Neural cell (in vitro differentiated cells): ENCODE results near the gene IL22RA2. TPM values are rescaled to one million over a fixed set of nuclear protein-coding genes. Genes with fewer than 3 reads are reported as not detected.

Experiments used
- H2AFZ ChIP-seq: fragments of 200-600, 300-800 bp; sonication (generic), shearing (Covaris generic); 2 replicates; pipeline ENCODE4 v1.6.0; 2014; ENCODE audit warnings: low read depth, mild to moderate bottlenecking, antibody characterized with exemption, low read length, moderate library complexity
- H3F3A ChIP-seq: fragments of 200-600 bp; shearing (Covaris generic); 2 replicates; pipeline ENCODE4 v1.6.1; 2016; ENCODE audit warnings: mild to moderate bottlenecking, moderate library complexity, mixed read lengths, antibody characterized with exemption, low read length; ENCODE audit not compliant: insufficient read depth, poor library complexity, severe bottlenecking
- H3K27ac ChIP-seq: fragments of 200-600, 300-800 bp; sonication (generic), shearing (Covaris generic); 2 replicates; pipeline ENCODE4 v1.5.1; 2014; ENCODE audit warnings: mild to moderate bottlenecking, low read length, moderate library complexity
- H3K27me3 ChIP-seq: fragments of 300-800, 200-600 bp; sonication (generic), shearing (Covaris generic); 2 replicates; pipeline ENCODE4 v1.6.0; 2014; ENCODE audit warnings: mild to moderate bottlenecking, low read depth, low read length, moderate library complexity; ENCODE audit not compliant: insufficient read depth
- H3K36me3 ChIP-seq: fragments of 300-800, 200-600 bp; sonication (generic), shearing (Covaris generic); 2 replicates; pipeline ENCODE4 v1.5.1; 2014; ENCODE audit warnings: mild to moderate bottlenecking, antibody characterized with exemption, low read length, moderate library complexity; ENCODE audit not compliant: insufficient read depth
- H3K4me2 ChIP-seq: fragments of 300-800, 200-600 bp; sonication (generic), shearing (Covaris generic); 2 replicates; pipeline ENCODE4 v1.6.0; 2014; ENCODE audit warnings: mild to moderate bottlenecking, low read length
- H3K4me3 ChIP-seq: fragments of 300-800, 200-600 bp; sonication (generic), shearing (Covaris generic); 2 replicates; pipeline ENCODE4 v1.5.1; 2014; ENCODE audit warnings: mild to moderate bottlenecking, low read length, moderate library complexity
- H3K79me2 ChIP-seq: fragments of 200-600 bp; shearing (Covaris generic); replicated peaks from 2 replicates; pipeline ENCODE4 v1.6.0; 2014; ENCODE audit warnings: mild to moderate bottlenecking, low read length, moderate library complexity; ENCODE audit not compliant: insufficient read depth
- H3K9ac ChIP-seq: fragments of 300-800, 200-600 bp; sonication (generic), shearing (Covaris generic); 2 replicates; pipeline ENCODE4 v1.6.1; 2016; ENCODE audit warnings: mild to moderate bottlenecking, low read length, mixed read lengths
- H3K9me2 ChIP-seq: fragments of 200-600 bp; shearing (Covaris generic); 2 replicates; pipeline ENCODE4 v1.6.1; 2016; ENCODE audit warnings: mild to moderate bottlenecking, low read length, mixed read lengths; ENCODE audit not compliant: insufficient read depth
- H3K9me3 ChIP-seq: fragments of 200-600, 300-800 bp; sonication (generic), shearing (Covaris generic); 2 replicates; pipeline ENCODE4 v1.6.1; 2016; ENCODE audit warnings: mild to moderate bottlenecking, mixed run types, low read length, moderate library complexity, mixed read lengths
- H4K20me1 ChIP-seq: fragments of 200-600 bp; shearing (Covaris generic); 2 replicates; pipeline ENCODE4 v1.6.1; 2016; ENCODE audit warnings: mild to moderate bottlenecking, mixed run types; ENCODE audit not compliant: insufficient read depth
- EP300 ChIP-seq: fragments of 450-650 bp; conservative IDR thresholded peaks from 2 replicates; pipeline ENCODE4 v1.6.1; 2014; ENCODE audit warnings: antibody characterized with exemption, mild to moderate bottlenecking, moderate library complexity; ENCODE audit not compliant: poor library complexity, severe bottlenecking
- EZH2 ChIP-seq: fragments of 200-600, 300-800 bp; shearing (Covaris generic), sonication (generic); IDR thresholded peaks from 2 replicates; pipeline ENCODE4 v1.6.1; 2014; ENCODE audit warnings: antibody characterized with exemption, low read length, borderline replicate concordance, mild to moderate bottlenecking; ENCODE audit not compliant: insufficient read depth, poor library complexity, severe bottlenecking
- MXI1 ChIP-seq: fragments of 450-650 bp; conservative IDR thresholded peaks from 2 replicates; pipeline ENCODE4 v1.6.1; 2014; ENCODE audit warnings: antibody characterized with exemption, mild to moderate bottlenecking; ENCODE audit not compliant: poor library complexity, severe bottlenecking
- POLR2AphosphoS5 ChIP-seq: IDR thresholded peaks from 2 replicates; pipeline ENCODE4 v1.6.1; 2012
- RAD21 ChIP-seq: fragments of 450-650 bp; conservative IDR thresholded peaks from 2 replicates; pipeline ENCODE4 v1.6.1; 2014; ENCODE audit warnings: antibody characterized with exemption, mild to moderate bottlenecking, moderate library complexity
- SMC3 ChIP-seq: fragments of 450-650 bp; conservative IDR thresholded peaks from 2 replicates; pipeline ENCODE4 v1.6.1; 2014; ENCODE audit warnings: antibody characterized with exemption, mild to moderate bottlenecking, moderate library complexity; ENCODE audit not compliant: poor library complexity
- TAF1 ChIP-seq: IDR thresholded peaks from 2 replicates; pipeline ENCODE4 v1.6.1; 2012; ENCODE audit warnings: low read depth
- polyA plus RNA-seq: library from polyadenylated mRNA; depleted of rRNA; stranded (reverse); fragments of >200 nt; gene quantifications from 2 replicates; pipeline ENCODE4 v1.2.3, GENCODE V29; 2014
- TF ChIP-seq, protein P1 (sequence below): IDR thresholded peaks from 2 replicates; pipeline ENCODE4 v1.6.1; 2012; ENCODE audit warnings: borderline replicate concordance
- TF ChIP-seq, protein P2 (sequence below): fragments of 450-650 bp; IDR thresholded peaks from 2 replicates; pipeline ENCODE4 v1.5.1; 2014; ENCODE audit warnings: antibody characterized with exemption, mild to moderate bottlenecking, moderate library complexity; ENCODE audit not compliant: poor library complexity, severe bottlenecking

Gene IL22RA2
- polyA plus RNA-seq, 1 donor from 2014 or later, result not detected

DNA sequence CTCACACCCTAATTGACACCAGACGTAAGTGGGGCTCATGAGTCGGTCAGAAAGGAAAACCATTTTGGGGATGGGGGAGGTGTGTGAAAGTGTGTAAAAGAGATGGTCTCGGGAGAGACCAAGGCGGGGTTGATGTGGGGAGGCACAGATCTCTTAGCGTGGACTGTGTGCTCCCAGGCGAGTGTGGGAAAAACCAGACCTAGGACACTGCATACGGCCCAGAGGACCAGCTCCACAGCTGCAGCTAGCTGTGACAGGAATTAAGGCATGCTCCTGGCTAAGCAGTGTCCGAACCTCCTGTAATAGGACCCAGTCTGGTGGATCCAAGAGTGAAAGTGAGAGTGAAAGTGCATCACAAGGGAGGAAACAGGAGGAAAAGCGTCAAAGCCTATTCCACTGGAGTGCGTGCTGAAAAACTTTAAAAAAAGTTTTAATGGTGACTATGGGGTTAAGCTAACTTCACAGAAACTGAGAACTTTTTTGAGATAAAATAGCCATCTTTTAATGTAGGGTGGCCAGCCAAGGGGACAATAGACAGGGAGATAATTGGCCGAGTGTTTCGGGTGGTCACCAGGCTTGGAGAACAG, 9.6 kb downstream of the IL22RA2 start:
- no peaks in the 10 kb centered on the region for H3K27me3 ChIP-seq
- H3K79me2 ChIP-seq, result no peaks in the 10 kb centered on the region
- no peak overlapping the region for H3K4me3 ChIP-seq
- TF ChIP-seq, protein P1, sequence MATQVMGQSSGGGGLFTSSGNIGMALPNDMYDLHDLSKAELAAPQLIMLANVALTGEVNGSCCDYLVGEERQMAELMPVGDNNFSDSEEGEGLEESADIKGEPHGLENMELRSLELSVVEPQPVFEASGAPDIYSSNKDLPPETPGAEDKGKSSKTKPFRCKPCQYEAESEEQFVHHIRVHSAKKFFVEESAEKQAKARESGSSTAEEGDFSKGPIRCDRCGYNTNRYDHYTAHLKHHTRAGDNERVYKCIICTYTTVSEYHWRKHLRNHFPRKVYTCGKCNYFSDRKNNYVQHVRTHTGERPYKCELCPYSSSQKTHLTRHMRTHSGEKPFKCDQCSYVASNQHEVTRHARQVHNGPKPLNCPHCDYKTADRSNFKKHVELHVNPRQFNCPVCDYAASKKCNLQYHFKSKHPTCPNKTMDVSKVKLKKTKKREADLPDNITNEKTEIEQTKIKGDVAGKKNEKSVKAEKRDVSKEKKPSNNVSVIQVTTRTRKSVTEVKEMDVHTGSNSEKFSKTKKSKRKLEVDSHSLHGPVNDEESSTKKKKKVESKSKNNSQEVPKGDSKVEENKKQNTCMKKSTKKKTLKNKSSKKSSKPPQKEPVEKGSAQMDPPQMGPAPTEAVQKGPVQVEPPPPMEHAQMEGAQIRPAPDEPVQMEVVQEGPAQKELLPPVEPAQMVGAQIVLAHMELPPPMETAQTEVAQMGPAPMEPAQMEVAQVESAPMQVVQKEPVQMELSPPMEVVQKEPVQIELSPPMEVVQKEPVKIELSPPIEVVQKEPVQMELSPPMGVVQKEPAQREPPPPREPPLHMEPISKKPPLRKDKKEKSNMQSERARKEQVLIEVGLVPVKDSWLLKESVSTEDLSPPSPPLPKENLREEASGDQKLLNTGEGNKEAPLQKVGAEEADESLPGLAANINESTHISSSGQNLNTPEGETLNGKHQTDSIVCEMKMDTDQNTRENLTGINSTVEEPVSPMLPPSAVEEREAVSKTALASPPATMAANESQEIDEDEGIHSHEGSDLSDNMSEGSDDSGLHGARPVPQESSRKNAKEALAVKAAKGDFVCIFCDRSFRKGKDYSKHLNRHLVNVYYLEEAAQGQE, result no peak
- TF ChIP-seq TAF1 (no peak), RAD21 (no peak), SMC3 (no peak), EZH2 (no peak), POLR2AphosphoS5 (no peak), EP300 (no peak), MXI1 (no peak)
- TF ChIP-seq, protein P2, sequence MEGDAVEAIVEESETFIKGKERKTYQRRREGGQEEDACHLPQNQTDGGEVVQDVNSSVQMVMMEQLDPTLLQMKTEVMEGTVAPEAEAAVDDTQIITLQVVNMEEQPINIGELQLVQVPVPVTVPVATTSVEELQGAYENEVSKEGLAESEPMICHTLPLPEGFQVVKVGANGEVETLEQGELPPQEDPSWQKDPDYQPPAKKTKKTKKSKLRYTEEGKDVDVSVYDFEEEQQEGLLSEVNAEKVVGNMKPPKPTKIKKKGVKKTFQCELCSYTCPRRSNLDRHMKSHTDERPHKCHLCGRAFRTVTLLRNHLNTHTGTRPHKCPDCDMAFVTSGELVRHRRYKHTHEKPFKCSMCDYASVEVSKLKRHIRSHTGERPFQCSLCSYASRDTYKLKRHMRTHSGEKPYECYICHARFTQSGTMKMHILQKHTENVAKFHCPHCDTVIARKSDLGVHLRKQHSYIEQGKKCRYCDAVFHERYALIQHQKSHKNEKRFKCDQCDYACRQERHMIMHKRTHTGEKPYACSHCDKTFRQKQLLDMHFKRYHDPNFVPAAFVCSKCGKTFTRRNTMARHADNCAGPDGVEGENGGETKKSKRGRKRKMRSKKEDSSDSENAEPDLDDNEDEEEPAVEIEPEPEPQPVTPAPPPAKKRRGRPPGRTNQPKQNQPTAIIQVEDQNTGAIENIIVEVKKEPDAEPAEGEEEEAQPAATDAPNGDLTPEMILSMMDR, result no peak
- H4K20me1 ChIP-seq, result no peaks in the 10 kb centered on the region
- H3K36me3 ChIP-seq, result no peaks in the 10 kb centered on the region
- H3K9ac ChIP-seq, result no peak overlapping the region
- no peaks in the 10 kb centered on the region for H3K9me2 ChIP-seq
- H3K9me3 ChIP-seq, result no peaks in the 10 kb centered on the region
- no peaks in the 10 kb centered on the region for H3F3A ChIP-seq
- no peak overlapping the region for H3K4me2 ChIP-seq
- no peak overlapping the region for H2AFZ ChIP-seq
- no peak overlapping the region for H3K27ac ChIP-seq

DNA sequence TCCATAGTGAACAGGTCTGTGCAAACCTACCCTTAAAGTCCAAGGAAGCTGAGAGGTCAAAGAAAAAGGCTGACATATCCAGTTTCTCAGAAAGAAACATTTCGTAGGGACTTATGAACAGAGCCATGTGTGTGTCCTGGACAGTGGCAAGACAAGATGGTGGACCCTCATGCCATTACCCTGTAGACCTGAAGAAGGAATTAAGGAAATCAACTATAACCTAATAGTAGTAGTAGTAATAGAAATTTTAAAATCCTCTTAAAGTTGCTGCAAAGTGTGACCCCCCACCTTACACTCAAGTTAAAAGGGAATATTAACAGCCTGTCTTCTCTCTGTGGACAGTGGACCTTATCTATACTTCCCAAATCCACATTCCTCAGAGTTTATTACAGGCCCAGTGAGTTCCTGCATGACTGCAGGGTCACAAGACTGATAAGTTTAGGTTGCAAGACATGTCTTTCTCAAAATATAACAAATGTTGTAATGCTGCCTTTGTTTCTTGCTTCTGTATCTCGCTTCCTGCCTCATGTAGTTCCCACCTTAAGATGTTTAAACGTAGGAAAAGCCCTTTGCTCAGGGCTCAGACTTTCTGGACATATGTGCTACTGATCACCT, 10.6 kb downstream of the IL22RA2 start:
- H4K20me1 ChIP-seq, result no peaks in the 10 kb centered on the region
- no peak overlapping the region for H3K4me2 ChIP-seq
- no peaks in the 10 kb centered on the region for H3K9me3 ChIP-seq
- H3K4me3 ChIP-seq, result no peak overlapping the region
- H3K27me3 ChIP-seq, result no peaks in the 10 kb centered on the region
- H3K9ac ChIP-seq, result no peak overlapping the region
- H3K36me3 ChIP-seq, result no peaks in the 10 kb centered on the region
- H3K79me2 ChIP-seq, result no peaks in the 10 kb centered on the region
- H2AFZ ChIP-seq, result no peak overlapping the region
- no peaks in the 10 kb centered on the region for H3F3A ChIP-seq
- H3K27ac ChIP-seq, result no peak overlapping the region
- TF ChIP-seq EZH2 (no peak), SMC3 (no peak), RAD21 (no peak), MXI1 (no peak), POLR2AphosphoS5 (no peak), EP300 (no peak), TAF1 (no peak)
- TF ChIP-seq, protein P2, result no peak
- TF ChIP-seq, protein P1, result no peak
- no peaks in the 10 kb centered on the region for H3K9me2 ChIP-seq
